Effector CD4-positive, alpha-beta T cell (primary cell): ENCODE measurements around the gene DPY19L2.

Experiments used
- DNase-seq: peaks from one replicate; pipeline ENCODE4 v3.0.0-alpha.2; 2020

DPY19L2 gene

GRCh38 chr12:63521706-63522105, 146.6 kb downstream of the DPY19L2 start:
- DNase-seq, result no peak
